GM23338 (cell line): ENCODE results near the gene CCDC57. TPM values are rescaled to one million over a fixed set of nuclear protein-coding genes. Genes with fewer than 3 reads are reported as not detected.

Source experiments
- ATAC-seq: fragments of 200-7000 bp; cut with Tn5 transposase; 3 replicates; pipeline ENCODE4 v1.9.1; 2020
- DNase-seq: peaks from one replicate; pipeline ENCODE4 v3.0.0-alpha.2; 2015; ENCODE audit warnings: low spot score
- H2AFZ ChIP-seq: fragments of 200-600 bp; sonication (generic); 2 replicates; pipeline ENCODE4 v1.8.0; 2016; ENCODE audit warnings: antibody characterized with exemption, mild to moderate bottlenecking, moderate library complexity
- H3F3A ChIP-seq: fragments of 200-600 bp; sonication (generic); replicated peaks from 2 replicates; pipeline ENCODE4 v1.8.0; 2017; ENCODE audit warnings: antibody characterized with exemption, mixed run types, low read depth
- H3K27ac ChIP-seq: fragments of 200-600 bp; sonication (generic); 2 replicates; pipeline ENCODE4 v1.6.1; 2016; ENCODE audit warnings: low read depth
- H3K27me3 ChIP-seq: fragments of 200-600 bp; sonication (generic); 2 replicates; pipeline ENCODE4 v1.8.0; 2016; ENCODE audit warnings: mild to moderate bottlenecking, mixed run types, moderate library complexity; ENCODE audit not compliant: insufficient read depth
- H3K36me3 ChIP-seq: fragments of 200-600 bp; sonication (generic); 2 replicates; pipeline ENCODE4 v1.8.0; 2016; ENCODE audit warnings: mild to moderate bottlenecking; ENCODE audit not compliant: insufficient read depth
- H3K4me1 ChIP-seq: fragments of 200-600 bp; sonication (generic); 2 replicates; pipeline ENCODE4 v1.8.0; 2016; ENCODE audit warnings: mild to moderate bottlenecking, moderate library complexity; ENCODE audit not compliant: insufficient read depth
- H3K4me2 ChIP-seq: fragments of 200-600 bp; sonication (generic); 2 replicates; pipeline ENCODE4 v1.7.1; 2017; ENCODE audit warnings: mixed run types
- H3K4me3 ChIP-seq: fragments of 200-600 bp; sonication (generic); 2 replicates; pipeline ENCODE4 v1.6.1; 2016; ENCODE audit warnings: mixed run types
- H3K79me2 ChIP-seq: fragments of 200-600 bp; sonication (generic); replicated peaks from 2 replicates; pipeline ENCODE4 v1.8.0; 2017; ENCODE audit warnings: mild to moderate bottlenecking; ENCODE audit not compliant: insufficient read depth
- H3K9me2 ChIP-seq: fragments of 200-600 bp; sonication (generic); 2 replicates; pipeline ENCODE4 v1.8.0; 2017; ENCODE audit not compliant: insufficient read depth
- H4K20me1 ChIP-seq: fragments of 200-600 bp; sonication (generic); replicated peaks from 2 replicates; pipeline ENCODE4 v1.8.0; 2017; ENCODE audit warnings: mild to moderate bottlenecking; ENCODE audit not compliant: insufficient read depth
- H3K27ac Mint-ChIP-seq: 2 replicates; pipeline ENCODE4 v1.8.0; 2020; ENCODE audit warnings: inconsistent platforms, mild to moderate bottlenecking, moderate library complexity, mixed read lengths
- H3K27me3 Mint-ChIP-seq: 3 replicates; pipeline ENCODE4 v1.8.0; 2022; ENCODE audit warnings: low read depth, mild to moderate bottlenecking, moderate library complexity, mixed read lengths, inconsistent platforms; ENCODE audit not compliant: insufficient read depth, poor library complexity
- H3K36me3 Mint-ChIP-seq: 3 replicates; pipeline ENCODE4 v1.8.0; 2021; ENCODE audit warnings: low read depth, mild to moderate bottlenecking, inconsistent platforms, moderate library complexity, mixed read lengths
- H3K4me1 Mint-ChIP-seq: 3 replicates; pipeline ENCODE4 v1.8.0; 2020; ENCODE audit warnings: mild to moderate bottlenecking, inconsistent platforms, mixed read lengths
- H3K4me3 Mint-ChIP-seq: 3 replicates; pipeline ENCODE4 v1.8.0; 2021; ENCODE audit warnings: moderate library complexity, mild to moderate bottlenecking, inconsistent platforms, mixed read lengths
- H3K9me3 Mint-ChIP-seq: 3 replicates; pipeline ENCODE4 v1.8.0; 2020; ENCODE audit warnings: moderate library complexity, mild to moderate bottlenecking, inconsistent platforms, mixed read lengths
- ETS1 ChIP-seq: IDR thresholded peaks from 2 replicates; pipeline ENCODE4 v1.6.1; 2016; ENCODE audit warnings: antibody characterized with exemption
- EZH2 ChIP-seq: fragments of 200-600 bp; sonication (generic); IDR thresholded peaks from one replicate; pipeline ENCODE4 v1.8.0; 2017; ENCODE audit warnings: antibody characterized with exemption, mild to moderate bottlenecking, low read depth; ENCODE audit not compliant: unreplicated experiment
- EZH2phosphoT487 ChIP-seq: fragments of 200-600 bp; sonication (generic); IDR thresholded peaks from one replicate; pipeline ENCODE4 v1.8.1; 2018; ENCODE audit warnings: antibody characterized with exemption; ENCODE audit not compliant: unreplicated experiment
- JUNB ChIP-seq: IDR thresholded peaks from one replicate; pipeline ENCODE4 v1.6.1; 2016; ENCODE audit warnings: antibody characterized with exemption; ENCODE audit not compliant: unreplicated experiment
- NANOG ChIP-seq: IDR thresholded peaks from 2 replicates; pipeline ENCODE4 v1.6.1; 2016; ENCODE audit warnings: antibody characterized with exemption, borderline replicate concordance
- POLR2AphosphoS5 ChIP-seq: IDR thresholded peaks from 2 replicates; pipeline ENCODE4 v1.6.1; 2016; ENCODE audit warnings: antibody characterized with exemption, low read depth
- REST ChIP-seq: IDR thresholded peaks from one replicate; pipeline ENCODE4 v1.6.1; 2018; ENCODE audit warnings: antibody characterized with exemption; ENCODE audit not compliant: unreplicated experiment
- ZNF114 ChIP-seq: fragments of 250-450 bp; sonication (Bioruptor Pico); IDR thresholded peaks from 2 replicates; pipeline ENCODE4 v1.5.0; 2020; ENCODE audit warnings: mild to moderate bottlenecking, moderate library complexity
- ZNF462 ChIP-seq: fragments of 250-450 bp; sonication (Bioruptor Pico); IDR thresholded peaks from 2 replicates; pipeline ENCODE4 v1.5.0; 2020; ENCODE audit warnings: mild to moderate bottlenecking, moderate library complexity
- polyA plus RNA-seq: library from polyadenylated mRNA; unstranded; fragments of >200 nt; fragmentation: Nextera tagmentation; extraction: Ambion mirVana; gene quantifications from 2 replicates; pipeline ENCODE4 v1.2.1, GENCODE V29; 2016
- total RNA-seq: library from RNA; depleted of rRNA; stranded (reverse); fragments of >200 nt; shearing (Covaris generic); gene quantifications from 2 replicates; pipeline ENCODE4 v1.2.3, GENCODE V29; 2014

Gene CCDC57
- total and polyA plus RNA-seq, 2 experiments from 2014 or later, result 7.0 to 16.3 TPM

GRCh38 chr17:82152556-82153294 is 59.9 kb downstream of the CCDC57 start (continued):
- TF ChIP-seq ZNF462 (CRISPR knock-in tag), result no peak
- no peak for TF ChIP-seq POLR2AphosphoS5
- TF ChIP-seq REST, result no peak

GRCh38 chr17:82152114-82152513 is 60.5 kb downstream of the CCDC57 start:
- no peaks in the 10 kb centered on the region for H3K4me1 ChIP-seq
- H3K27ac ChIP-seq, result no peak overlapping the region
- TF ChIP-seq ZNF114 (CRISPR knock-in tag), result no peak
- no peak for TF ChIP-seq REST
- TF ChIP-seq POLR2AphosphoS5, result no peak
- no peak for TF ChIP-seq EZH2
- TF ChIP-seq EZH2phosphoT487, result no peak
- TF ChIP-seq JUNB, result no peak
- no peak for TF ChIP-seq ETS1
- no peak for TF ChIP-seq NANOG
- no peak for DNase-seq
- no peak overlapping the region for H2AFZ ChIP-seq
- no peaks in the 10 kb centered on the region; the same call in 1 of the 2 replicates for H4K20me1 ChIP-seq
- no peak overlapping the region for H3K4me3 ChIP-seq
- H3K9me2 ChIP-seq, result no peaks in the 10 kb centered on the region
- no peaks in the 10 kb centered on the region for H3K36me3 ChIP-seq
- peaks cover 17% of the 10 kb centered on the region for H3K27me3 Mint-ChIP-seq
- H3K9me3 Mint-ChIP-seq, result peaks cover 19% of the 10 kb centered on the region
- H3K4me2 ChIP-seq, result no peak overlapping the region
- no peaks in the 10 kb centered on the region for H3K4me1 Mint-ChIP-seq
- H3K36me3 Mint-ChIP-seq, result peaks cover 20% of the 10 kb centered on the region
- no peak overlapping the region for H3K4me3 Mint-ChIP-seq
- no peaks in the 10 kb centered on the region for H3K27me3 ChIP-seq
- H3F3A ChIP-seq, result no peaks in the 10 kb centered on the region
- H3K79me2 ChIP-seq, result no peaks in the 10 kb centered on the region
- no peak for ATAC-seq
- no peak overlapping the region for H3K27ac Mint-ChIP-seq
